D721Med (cell line): ENCODE data around the gene POPDC2.

Experiments used
- DNase-seq: peaks from one replicate; pipeline ENCODE4 v3.0.0; 2011; ENCODE audit warnings: low spot score; ENCODE audit not compliant: insufficient read length
- FAIRE-seq: peaks from 2 replicates; lab custom pipeline; 2011; peaks lifted over from hg19 to GRCh38; lab: Jason Lieb, UNC
- CTCF ChIP-seq: IDR thresholded peaks from 2 replicates; pipeline ENCODE4 v1.5.1; 2012; ENCODE audit warnings: mild to moderate bottlenecking, control low read depth; ENCODE audit not compliant: insufficient read depth; ENCODE audit errors: missing control alignments

POPDC2 gene

GRCh38 chr3:119658994-119659393 is 1.4 kb downstream of the POPDC2 start:
- TF ChIP-seq CTCF: no peak
- DNase-seq (no peak), FAIRE-seq (no peak)

- DNase-seq: no peak
- FAIRE-seq: no peak
- TF ChIP-seq CTCF: no peak
These were observed 2.3 kb downstream of the POPDC2 start for GRCh38 chr3:119657887-119658702.

- TF ChIP-seq CTCF: no peak
- FAIRE-seq (no peak), DNase-seq (no peak)
These were observed 6.5 kb downstream of the POPDC2 start for GRCh38 chr3:119653876-119654275.

GRCh38 chr3:119652306-119653033 is 7.9 kb downstream of the POPDC2 start:
- no peak for TF ChIP-seq CTCF
- DNase-seq (no peak), FAIRE-seq (no peak)

- no peak for TF ChIP-seq CTCF
- FAIRE-seq: no peak
- DNase-seq: no peak
These were observed 10.6 kb downstream of the POPDC2 start for GRCh38 chr3:119649761-119650160.

GRCh38 chr3:119647843-119648575 is 12.4 kb downstream of the POPDC2 start:
- no peak for TF ChIP-seq CTCF
- DNase-seq: no peak
- no peak for FAIRE-seq
